Right cardiac atrium (tissue), 5 donors: Measurements from ENCODE around the gene MAU2. TPM values are rescaled to one million over a fixed set of nuclear protein-coding genes. Genes with fewer than 3 reads are reported as not detected.
"Not testable (repeated sequence)": the region's sequence is repeated elsewhere in the genome, so short reads cannot be mapped to it uniquely, and the experiment has no call there.

Experiments
- ATAC-seq, 2 donors: fragments of 200-7000 bp; cut with Tn5 transposase; one replicate each; pipeline versions ENCODE4 v1.8.0 to v1.9.1; 2020; ENCODE audit warnings: moderate library complexity in 2 of 2, mild to moderate bottlenecking in 1 of 2
- DNase-seq, 3 donors: peaks; one replicate each; pipeline ENCODE4 v3.0.0-alpha.2; 2020
- H3K27ac ChIP-seq: one replicate; pipeline ENCODE4 v1.5.1; 2013; ENCODE audit warnings: mild to moderate bottlenecking, low read length, control low read depth, moderate library complexity
- H3K27me3 ChIP-seq: one replicate; pipeline ENCODE4 v1.6.1; 2013; ENCODE audit not compliant: control insufficient read depth, insufficient read depth
- H3K4me1 ChIP-seq: one replicate; pipeline ENCODE4 v1.6.1; 2013; ENCODE audit warnings: low read length; ENCODE audit not compliant: control insufficient read depth, insufficient read depth
- H3K4me3 ChIP-seq: one replicate; pipeline ENCODE4 v1.5.1; 2013; ENCODE audit warnings: low read length, control low read depth
- H3K9me3 ChIP-seq: one replicate; pipeline ENCODE4 v1.6.1; 2013; ENCODE audit warnings: low read length; ENCODE audit not compliant: control insufficient read depth
- WGBS: extraction: QIAGEN DNeasy Blood & Tissue Kit; methylation state at CpG from one replicate; pipeline ENCODE4 v1.1.7; 2013; 5-methylcytosine and 5-hydroxymethylcytosine counted together
- intact Hi-C, 4 donors: fragments of 100-400 bp; cut with DNase I; formaldehyde crosslinking; loops; one replicate each; pipeline versions ENCODE4 v1.11.0 to v1.14.0; 2022 to 2023
- polyA plus RNA-seq: library from polyadenylated mRNA; stranded (reverse); fragments of 200-250 nt; gene quantifications from one replicate; pipeline ENCODE4 v1.2.3, GENCODE V29; 2013
- total RNA-seq, 4 donors: library from RNA; stranded (reverse); fragmentation: NEBNext Ultra II Directional; extraction: Animal tissue kit (Norgen Biotek cat#: 25700); gene quantifications; one replicate each; pipeline ENCODE4 v1.2.1, GENCODE V29; 2021
- donor health status: healthy with polysubstance abuse.
- donor health status: DM: no; HTN: yes; CAD: no.
- donor health status: DM: no; HTN: no; CAD: no.
- donor health status: DM: no; HTN: yes; CAD: no; lungs with severe emphysema.
- donor health status: DM: yes; HTN: yes; CAD: no.

The MAU2 gene
- total and polyA plus RNA-seq, 5 donors = 20.5 to 36.2 (median 30.3) TPM

GRCh38 chr19:19385131-19385895 lies 64.7 kb downstream of the MAU2 start:
- DNase-seq (peak; percentile 99 to 100 (median 100)), ATAC-seq (peak; percentile 98 to 99)
- H3K27ac ChIP-seq = peak overlapping the region; percentile 80
- peak overlapping the region; percentile 89 for H3K4me3 ChIP-seq
- peaks cover 10% of the 10 kb centered on the region for H3K4me1 ChIP-seq
- no peaks in the 10 kb centered on the region for H3K9me3 ChIP-seq
- no peaks in the 10 kb centered on the region for H3K27me3 ChIP-seq
- intact Hi-C loops = no loop called here
- WGBS = under 1% methylated on average over 75 of the region's 75 CpGs

- no peak for ATAC-seq
- H3K4me1 ChIP-seq = peaks cover 10% of the 10 kb centered on the region
- 1% methylated on average over 75 of the region's 75 CpGs for WGBS
Measured at GRCh38 chr19:19385896-19386869, 65.6 kb downstream of the MAU2 start.

GRCh38 chr19:19387108-19387507 lies 66.5 kb downstream of the MAU2 start:
- Histone ChIP-seq H3K9me3 (no peaks in the 10 kb centered on the region), H3K27me3 (no peaks in the 10 kb centered on the region), H3K27ac (no peak overlapping the region), H3K4me3 (peak overlapping the region; percentile 89), H3K4me1 (peaks cover 10% of the 10 kb centered on the region)
- 80% methylated on average over 5 of the region's 5 CpGs for WGBS
- no peak for DNase-seq
- intact Hi-C loops = no loop called here
- no peak for ATAC-seq

More at GRCh38 chr19:19385896-19386869, 65.6 kb downstream of the MAU2 start:
- Histone ChIP-seq H3K27ac (peak overlapping the region; percentile 80), H3K4me3 (peak overlapping the region; percentile 89), H3K9me3 (no peaks in the 10 kb centered on the region), H3K27me3 (no peaks in the 10 kb centered on the region)
- intact Hi-C loops = no loop called here
- DNase-seq = peak in 1 of 3 donors; percentile 85

GRCh38 chr19:19388568-19389555 lies 68.2 kb downstream of the MAU2 start:
- peak overlapping the region; percentile 48 for H3K27ac ChIP-seq
- peaks cover 15% of the 10 kb centered on the region for H3K4me1 ChIP-seq
- ATAC-seq = no peak
- no peaks in the 10 kb centered on the region for H3K27me3 ChIP-seq
- intact Hi-C loops = no loop called here
- no peaks in the 10 kb centered on the region for H3K9me3 ChIP-seq
- 44% methylated on average over 13 of the region's 13 CpGs for WGBS
- DNase-seq = no peak
- H3K4me3 ChIP-seq = no peak overlapping the region

GRCh38 chr19:19389683-19390082 lies 69.1 kb downstream of the MAU2 start:
- 91% methylated on average over 12 of the region's 12 CpGs for WGBS

GRCh38 chr19:19394333-19394732 lies 73.7 kb downstream of the MAU2 start:
- DNase-seq, H3K27me3 ChIP-seq, ATAC-seq, H3K4me3 ChIP-seq, H3K4me1 ChIP-seq, intact Hi-C loops, H3K9me3 ChIP-seq: not testable (repeated sequence)
- 86% methylated on average over 7 of the region's 7 CpGs for WGBS
- H3K27ac ChIP-seq = peak overlapping the region; percentile 2

More at GRCh38 chr19:19389683-19390082, 69.1 kb downstream of the MAU2 start:
- intact Hi-C loops, H3K27ac ChIP-seq, H3K4me3 ChIP-seq, ATAC-seq, H3K27me3 ChIP-seq, H3K9me3 ChIP-seq, DNase-seq: not testable (repeated sequence)
- H3K4me1 ChIP-seq = peaks cover 13% of the 10 kb centered on the region

- H3K27ac ChIP-seq = no peak overlapping the region
- WGBS = 29% methylated on average over 9 of the region's 9 CpGs
- no peaks in the 10 kb centered on the region for H3K9me3 ChIP-seq
- H3K27me3 ChIP-seq = no peaks in the 10 kb centered on the region
- intact Hi-C loops = loop anchor here in 1 of 4 donors (10.0 kb wide), 1 partner anchor 85 kb away; no protein-coding TSS in a partner anchor
- DNase-seq (no peak), ATAC-seq (peak in 1 of 2 donors; percentile 29)
- peaks cover 2% of the 10 kb centered on the region for H3K4me1 ChIP-seq
- H3K4me3 ChIP-seq = no peak overlapping the region
Measured at GRCh38 chr19:19399733-19400433, 79.3 kb downstream of the MAU2 start.

GRCh38 chr19:19402656-19403372 lies 82.2 kb downstream of the MAU2 start:
- intact Hi-C loops = loop anchor here in 1 of 4 donors (10.0 kb wide), 1 partner anchor 82 kb away; no protein-coding TSS in a partner anchor
- WGBS = 86% methylated on average over 11 of the region's 11 CpGs
- no peaks in the 10 kb centered on the region for H3K9me3 ChIP-seq
- H3K4me3 ChIP-seq = no peak overlapping the region
- ATAC-seq (no peak), DNase-seq (no peak)
- no peaks in the 10 kb centered on the region for H3K27me3 ChIP-seq
- peaks cover 7% of the 10 kb centered on the region for H3K4me1 ChIP-seq
- H3K27ac ChIP-seq = peak overlapping the region; percentile 30

GRCh38 chr19:19403373-19403901 lies 82.8 kb downstream of the MAU2 start:
- intact Hi-C loops = loop anchor here in 1 of 4 donors (10.0 kb wide), 1 partner anchor 81 kb away; no protein-coding TSS in a partner anchor
- ATAC-seq (no peak), DNase-seq (no peak)
- Histone ChIP-seq H3K27ac (peak overlapping the region; percentile 30), H3K4me1 (peaks cover 7% of the 10 kb centered on the region), H3K27me3 (no peaks in the 10 kb centered on the region), H3K4me3 (no peak overlapping the region), H3K9me3 (no peaks in the 10 kb centered on the region)
- 78% methylated on average over 5 of the region's 5 CpGs for WGBS
